GM23338 (cell line): ENCODE data around the gene TBC1D5. TPM values are rescaled to one million over a fixed set of nuclear protein-coding genes. Genes with fewer than 3 reads are reported as not detected.

Source experiments
- ATAC-seq: fragments of 200-7000 bp; cut with Tn5 transposase; 3 replicates; pipeline ENCODE4 v1.9.1; 2020
- DNase-seq: peaks from one replicate; pipeline ENCODE4 v3.0.0-alpha.2; 2015; ENCODE audit warnings: low spot score
- H2AFZ ChIP-seq: fragments of 200-600 bp; sonication (generic); 2 replicates; pipeline ENCODE4 v1.8.0; 2016; ENCODE audit warnings: antibody characterized with exemption, mild to moderate bottlenecking, moderate library complexity
- H3F3A ChIP-seq: fragments of 200-600 bp; sonication (generic); replicated peaks from 2 replicates; pipeline ENCODE4 v1.8.0; 2017; ENCODE audit warnings: antibody characterized with exemption, mixed run types, low read depth
- H3K27ac ChIP-seq: fragments of 200-600 bp; sonication (generic); 2 replicates; pipeline ENCODE4 v1.6.1; 2016; ENCODE audit warnings: low read depth
- H3K27me3 ChIP-seq: fragments of 200-600 bp; sonication (generic); 2 replicates; pipeline ENCODE4 v1.8.0; 2016; ENCODE audit warnings: mild to moderate bottlenecking, mixed run types, moderate library complexity; ENCODE audit not compliant: insufficient read depth
- H3K36me3 ChIP-seq: fragments of 200-600 bp; sonication (generic); 2 replicates; pipeline ENCODE4 v1.8.0; 2016; ENCODE audit warnings: mild to moderate bottlenecking; ENCODE audit not compliant: insufficient read depth
- H3K4me1 ChIP-seq: fragments of 200-600 bp; sonication (generic); 2 replicates; pipeline ENCODE4 v1.8.0; 2016; ENCODE audit warnings: mild to moderate bottlenecking, moderate library complexity; ENCODE audit not compliant: insufficient read depth
- H3K4me2 ChIP-seq: fragments of 200-600 bp; sonication (generic); 2 replicates; pipeline ENCODE4 v1.7.1; 2017; ENCODE audit warnings: mixed run types
- H3K4me3 ChIP-seq: fragments of 200-600 bp; sonication (generic); 2 replicates; pipeline ENCODE4 v1.6.1; 2016; ENCODE audit warnings: mixed run types
- H3K79me2 ChIP-seq: fragments of 200-600 bp; sonication (generic); replicated peaks from 2 replicates; pipeline ENCODE4 v1.8.0; 2017; ENCODE audit warnings: mild to moderate bottlenecking; ENCODE audit not compliant: insufficient read depth
- H3K9me2 ChIP-seq: fragments of 200-600 bp; sonication (generic); 2 replicates; pipeline ENCODE4 v1.8.0; 2017; ENCODE audit not compliant: insufficient read depth
- H4K20me1 ChIP-seq: fragments of 200-600 bp; sonication (generic); replicated peaks from 2 replicates; pipeline ENCODE4 v1.8.0; 2017; ENCODE audit warnings: mild to moderate bottlenecking; ENCODE audit not compliant: insufficient read depth
- H3K27ac Mint-ChIP-seq: 2 replicates; pipeline ENCODE4 v1.8.0; 2020; ENCODE audit warnings: inconsistent platforms, mild to moderate bottlenecking, moderate library complexity, mixed read lengths
- H3K27me3 Mint-ChIP-seq: 3 replicates; pipeline ENCODE4 v1.8.0; 2022; ENCODE audit warnings: low read depth, mild to moderate bottlenecking, moderate library complexity, mixed read lengths, inconsistent platforms; ENCODE audit not compliant: insufficient read depth, poor library complexity
- H3K36me3 Mint-ChIP-seq: 3 replicates; pipeline ENCODE4 v1.8.0; 2021; ENCODE audit warnings: low read depth, mild to moderate bottlenecking, inconsistent platforms, moderate library complexity, mixed read lengths
- H3K4me1 Mint-ChIP-seq: 3 replicates; pipeline ENCODE4 v1.8.0; 2020; ENCODE audit warnings: mild to moderate bottlenecking, inconsistent platforms, mixed read lengths
- H3K4me3 Mint-ChIP-seq: 3 replicates; pipeline ENCODE4 v1.8.0; 2021; ENCODE audit warnings: moderate library complexity, mild to moderate bottlenecking, inconsistent platforms, mixed read lengths
- H3K9me3 Mint-ChIP-seq: 3 replicates; pipeline ENCODE4 v1.8.0; 2020; ENCODE audit warnings: moderate library complexity, mild to moderate bottlenecking, inconsistent platforms, mixed read lengths
- CREB1 ChIP-seq: fragments of 250-450 bp; sonication (Bioruptor Pico); IDR thresholded peaks from 2 replicates; pipeline ENCODE4 v1.5.0; 2020; ENCODE audit warnings: low read depth, mild to moderate bottlenecking, moderate library complexity
- JUNB ChIP-seq: IDR thresholded peaks from one replicate; pipeline ENCODE4 v1.6.1; 2016; ENCODE audit warnings: antibody characterized with exemption; ENCODE audit not compliant: unreplicated experiment
- POLR2AphosphoS5 ChIP-seq: IDR thresholded peaks from 2 replicates; pipeline ENCODE4 v1.6.1; 2016; ENCODE audit warnings: antibody characterized with exemption, low read depth
- REST ChIP-seq: IDR thresholded peaks from one replicate; pipeline ENCODE4 v1.6.1; 2018; ENCODE audit warnings: antibody characterized with exemption; ENCODE audit not compliant: unreplicated experiment
- ZNF331 ChIP-seq: fragments of 250-450 bp; sonication (Bioruptor Pico); IDR thresholded peaks from 2 replicates; pipeline ENCODE4 v1.5.0; 2020; ENCODE audit warnings: low read depth, mild to moderate bottlenecking, moderate library complexity
- ZNF462 ChIP-seq: fragments of 250-450 bp; sonication (Bioruptor Pico); IDR thresholded peaks from 2 replicates; pipeline ENCODE4 v1.5.0; 2020; ENCODE audit warnings: mild to moderate bottlenecking, moderate library complexity
- polyA plus RNA-seq: library from polyadenylated mRNA; unstranded; fragments of >200 nt; fragmentation: Nextera tagmentation; extraction: Ambion mirVana; gene quantifications from 2 replicates; pipeline ENCODE4 v1.2.1, GENCODE V29; 2016
- total RNA-seq: library from RNA; depleted of rRNA; stranded (reverse); fragments of >200 nt; shearing (Covaris generic); gene quantifications from 2 replicates; pipeline ENCODE4 v1.2.3, GENCODE V29; 2014

The TBC1D5 gene
- total and polyA plus RNA-seq, 2 experiments from 2014 or later = 21.8 to 48.1 TPM

- DNase-seq (no peak), ATAC-seq (no peak)
- Histone ChIP-seq H3K9me2 (peaks cover 9% of the 10 kb centered on the region), H3K27me3 (no peaks in the 10 kb centered on the region), H3K36me3 (no peaks in the 10 kb centered on the region; the same call in 1 of the 2 replicates), H3K4me3 (no peak overlapping the region), H3F3A (no peaks in the 10 kb centered on the region), H4K20me1 (no peaks in the 10 kb centered on the region), H2AFZ (no peak overlapping the region), H3K4me2 (no peak overlapping the region), H3K4me1 (no peaks in the 10 kb centered on the region), H3K79me2 (no peaks in the 10 kb centered on the region), H3K27ac (no peak overlapping the region)
- H3K4me1 Mint-ChIP-seq = no peaks in the 10 kb centered on the region
- peaks cover 4% of the 10 kb centered on the region for H3K36me3 Mint-ChIP-seq
- TF ChIP-seq JUNB (no peak), REST (no peak), ZNF331 (CRISPR knock-in tag) (no peak), CREB1 (no peak), ZNF462 (CRISPR knock-in tag) (no peak), POLR2AphosphoS5 (no peak)
- peaks cover 15% of the 10 kb centered on the region; the same call in 2 of the 3 replicates for H3K9me3 Mint-ChIP-seq
- H3K27me3 Mint-ChIP-seq = peaks cover 2% of the 10 kb centered on the region
- no peak overlapping the region for H3K4me3 Mint-ChIP-seq
- no peak overlapping the region for H3K27ac Mint-ChIP-seq
These were observed 609.9 kb downstream of the TBC1D5 start for GRCh38 chr3:17132286-17133115.
